Activated naive CD8-positive, alpha-beta T cell treated with anti-CD3 and anti-CD28 coated beads for 36 hours (primary cell): ENCODE results near the gene COL1A1. TPM values are rescaled to one million over a fixed set of nuclear protein-coding genes. Genes with fewer than 3 reads are reported as not detected.

Experiments used
- DNase-seq: peaks from one replicate; pipeline ENCODE4 v3.0.0; 2021
- H3K27ac Mint-ChIP-seq: one replicate; pipeline ENCODE4 v1.8.0; 2022; ENCODE audit warnings: mild to moderate bottlenecking, moderate library complexity, mixed read lengths
- H3K27me3 Mint-ChIP-seq: one replicate; pipeline ENCODE4 v1.8.0; 2022; ENCODE audit warnings: mild to moderate bottlenecking, mixed read lengths
- H3K36me3 Mint-ChIP-seq: one replicate; pipeline ENCODE4 v1.8.0; 2021; ENCODE audit warnings: mild to moderate bottlenecking, mixed read lengths
- H3K4me1 Mint-ChIP-seq: one replicate; pipeline ENCODE4 v1.8.0; 2021; ENCODE audit warnings: mixed read lengths
- H3K4me3 Mint-ChIP-seq: one replicate; pipeline ENCODE4 v1.8.0; 2022; ENCODE audit warnings: mild to moderate bottlenecking, moderate library complexity, mixed read lengths
- H3K9me3 Mint-ChIP-seq: one replicate; pipeline ENCODE4 v1.8.0; 2022; ENCODE audit warnings: mixed read lengths
- total RNA-seq, 2 experiments: library from RNA; stranded (reverse); gene quantifications; one replicate each; pipeline ENCODE4 v1.2.3, GENCODE V29; 2021

The COL1A1 gene
- total RNA-seq, 2 experiments from 2014 or later = 0.72 to 0.78 TPM

DNA sequence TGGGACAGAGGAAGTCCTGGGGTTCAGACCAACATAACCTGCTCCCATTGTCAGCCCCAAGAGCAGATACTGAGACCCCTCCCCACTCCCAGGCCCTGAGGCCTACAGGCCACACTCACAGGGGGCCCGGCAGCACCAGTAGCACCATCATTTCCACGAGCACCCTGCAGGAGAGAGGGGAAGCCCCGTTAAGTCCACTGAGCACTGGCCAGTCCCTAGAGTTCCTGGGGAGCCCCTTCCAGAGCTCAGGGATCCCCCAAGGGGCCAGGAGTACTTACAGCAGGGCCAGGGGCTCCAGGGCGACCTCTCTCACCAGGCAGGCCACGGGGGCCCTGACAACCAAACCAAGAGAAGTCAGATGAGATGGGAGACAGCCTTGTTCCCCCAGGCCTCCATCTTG, 5.4 kb downstream of the COL1A1 start:
- DNase-seq = no peak
- Mint-ChIP-seq H3K36me3 (no peaks in the 10 kb centered on the region), H3K4me1 (peaks cover 20% of the 10 kb centered on the region), H3K4me3 (no peak overlapping the region), H3K27me3 (peaks cover 17% of the 10 kb centered on the region), H3K9me3 (no peaks in the 10 kb centered on the region), H3K27ac (no peak overlapping the region)

DNA sequence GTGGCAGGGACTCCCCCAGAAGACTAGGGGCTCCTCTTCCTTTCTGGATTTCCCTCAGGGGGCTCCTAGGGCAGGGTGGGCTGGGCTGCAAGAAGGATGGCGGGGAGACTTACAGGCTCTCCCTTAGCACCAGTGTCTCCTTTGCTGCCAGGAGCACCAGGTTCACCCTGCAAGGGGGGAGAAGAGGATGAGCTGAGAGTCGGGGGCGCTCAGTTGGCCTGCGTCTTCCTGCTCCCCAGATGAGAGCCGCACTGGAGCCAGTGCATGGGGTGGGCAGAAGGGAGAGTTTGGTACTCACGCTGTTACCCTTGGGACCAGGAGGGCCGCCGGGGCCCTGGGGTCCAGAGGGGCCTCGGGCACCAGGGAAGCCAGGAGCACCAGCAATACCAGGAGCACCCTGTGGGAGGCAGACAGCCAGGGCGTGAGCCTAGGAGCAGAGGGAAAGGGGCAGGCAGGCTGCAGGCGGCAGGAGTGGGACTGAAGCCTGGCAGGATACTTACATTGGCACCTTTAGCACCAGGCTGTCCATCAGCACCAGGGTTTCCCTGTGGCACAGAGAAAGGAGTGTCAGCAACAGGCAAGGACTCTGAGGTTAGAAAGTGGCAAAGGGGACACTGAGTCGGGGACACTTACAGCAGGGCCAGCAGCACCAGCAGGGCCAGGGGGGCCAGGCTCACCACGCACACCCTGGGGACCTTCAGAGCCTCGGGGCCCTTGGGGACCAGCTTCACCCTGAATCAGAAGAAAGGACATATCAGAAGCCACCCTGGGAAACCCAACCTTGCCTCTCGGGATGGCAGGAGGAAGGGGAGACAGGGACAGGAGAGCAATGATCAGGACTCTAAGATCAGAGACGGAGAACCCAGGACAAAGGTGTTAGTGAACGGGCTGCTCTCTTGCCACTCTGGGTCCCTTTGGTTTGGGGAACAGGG, 6.2 kb downstream of the COL1A1 start:
- no peaks in the 10 kb centered on the region for H3K36me3 Mint-ChIP-seq
- no peak for DNase-seq
- H3K27me3 Mint-ChIP-seq = peaks cover 12% of the 10 kb centered on the region
- H3K9me3 Mint-ChIP-seq = no peaks in the 10 kb centered on the region
- peaks cover 13% of the 10 kb centered on the region for H3K4me1 Mint-ChIP-seq
- no peak overlapping the region for H3K4me3 Mint-ChIP-seq
- no peak overlapping the region for H3K27ac Mint-ChIP-seq

DNA sequence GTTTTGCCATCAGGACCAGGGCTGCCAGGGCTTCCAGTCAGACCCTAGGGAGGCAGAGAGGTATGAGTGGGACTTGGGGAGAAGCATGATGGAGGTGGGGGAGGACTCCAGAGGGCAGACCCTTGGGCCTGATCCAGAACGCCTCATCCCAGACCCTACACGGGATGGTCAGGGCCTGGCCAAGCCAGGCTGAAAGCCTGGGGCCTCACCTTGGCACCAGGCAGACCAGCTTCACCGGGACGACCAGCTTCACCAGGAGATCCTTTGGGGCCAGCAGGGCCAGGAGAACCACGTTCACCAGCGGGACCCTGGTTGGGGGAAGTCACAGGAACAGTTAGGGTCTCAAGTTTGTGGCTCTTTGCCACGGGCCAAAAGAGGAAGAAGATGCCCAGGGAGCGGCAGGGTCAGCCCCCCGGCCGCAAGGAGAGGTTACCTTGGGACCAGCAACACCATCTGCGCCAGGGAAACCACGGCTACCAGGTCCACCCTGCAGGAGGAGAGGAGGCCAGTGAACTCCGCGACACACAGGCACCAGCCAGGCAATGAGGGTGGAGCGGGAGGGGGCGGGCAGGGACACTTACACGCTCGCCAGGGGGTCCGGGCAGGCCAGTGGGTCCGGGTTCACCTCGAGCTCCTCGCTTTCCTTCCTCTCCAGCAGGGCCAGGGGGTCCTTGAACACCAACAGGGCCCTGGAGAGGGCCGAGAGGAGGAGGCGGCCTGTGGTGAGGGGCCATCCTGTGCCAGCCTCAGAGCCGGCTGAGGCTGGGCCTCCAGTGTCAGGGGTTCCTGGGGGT, 7.1 kb downstream of the COL1A1 start:
- Mint-ChIP-seq H3K4me1 (peaks cover 10% of the 10 kb centered on the region), H3K4me3 (no peak overlapping the region), H3K27ac (no peak overlapping the region), H3K9me3 (no peaks in the 10 kb centered on the region), H3K36me3 (no peaks in the 10 kb centered on the region), H3K27me3 (peaks cover 12% of the 10 kb centered on the region)
- DNase-seq = no peak

DNA sequence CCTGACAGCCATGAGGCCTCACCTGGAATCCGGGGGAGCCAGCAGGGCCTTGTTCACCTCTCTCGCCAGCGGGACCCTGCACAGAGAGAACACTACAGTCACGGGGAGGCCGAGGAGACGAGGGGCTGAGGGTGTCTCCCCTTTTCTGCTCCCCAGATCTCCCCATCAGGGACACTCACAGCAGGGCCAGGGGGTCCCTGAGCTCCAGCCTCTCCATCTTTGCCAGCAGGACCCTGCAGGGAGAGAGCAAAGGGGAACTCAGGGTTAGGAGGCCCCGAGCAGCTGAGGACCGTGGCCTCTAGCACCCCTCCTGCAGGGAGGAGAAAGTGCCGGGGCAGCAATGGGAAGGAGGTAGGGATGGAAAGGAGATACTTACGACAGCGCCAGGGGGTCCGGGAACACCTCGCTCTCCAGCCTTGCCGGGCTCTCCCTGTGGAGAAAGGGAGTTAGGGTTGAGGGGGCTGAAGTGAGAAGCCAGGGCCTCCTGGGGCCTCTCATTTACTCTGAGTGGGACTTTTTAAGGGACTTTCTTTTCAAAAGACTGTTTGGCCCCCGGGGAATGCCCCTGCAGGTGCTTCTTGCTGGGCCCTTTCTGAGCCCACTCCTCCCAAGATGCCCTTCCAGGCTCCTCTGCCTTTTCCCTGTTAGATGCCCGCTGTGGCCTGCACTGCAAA, 8.7 kb downstream of the COL1A1 start:
- DNase-seq = no peak
- H3K27me3 Mint-ChIP-seq = no peaks in the 10 kb centered on the region
- no peaks in the 10 kb centered on the region for H3K36me3 Mint-ChIP-seq
- H3K4me1 Mint-ChIP-seq = peaks cover 4% of the 10 kb centered on the region
- H3K4me3 Mint-ChIP-seq = no peak overlapping the region
- no peaks in the 10 kb centered on the region for H3K9me3 Mint-ChIP-seq
- no peak overlapping the region for H3K27ac Mint-ChIP-seq

DNA sequence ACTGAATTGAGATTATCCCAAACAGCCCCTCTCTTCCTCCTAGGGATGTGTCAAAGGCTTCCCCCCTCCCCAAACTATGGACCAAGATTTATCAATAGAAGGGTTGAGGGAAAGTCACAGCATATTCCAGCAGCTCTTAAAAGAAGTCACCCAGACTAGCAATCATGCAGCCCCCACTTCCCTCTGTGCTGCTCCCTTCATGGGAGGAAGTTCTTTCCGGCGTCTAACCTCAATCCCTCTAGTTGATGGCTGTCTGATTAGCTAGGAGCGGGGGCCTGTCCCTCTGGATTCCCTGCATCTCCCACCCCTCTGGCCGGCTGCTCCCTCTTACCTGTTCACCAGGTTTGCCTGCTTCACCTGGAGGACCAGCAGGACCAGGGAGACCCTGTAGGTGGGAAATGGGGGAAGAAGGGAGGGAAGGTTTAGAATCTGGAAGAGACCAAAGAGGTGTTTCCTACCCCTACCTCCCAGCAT, 9.2 kb downstream of the COL1A1 start:
- no peak overlapping the region for H3K27ac Mint-ChIP-seq
- H3K36me3 Mint-ChIP-seq = no peaks in the 10 kb centered on the region
- no peak overlapping the region for H3K4me3 Mint-ChIP-seq
- H3K9me3 Mint-ChIP-seq = no peaks in the 10 kb centered on the region
- no peaks in the 10 kb centered on the region for H3K27me3 Mint-ChIP-seq
- DNase-seq = no peak
- peaks cover 4% of the 10 kb centered on the region for H3K4me1 Mint-ChIP-seq

DNA sequence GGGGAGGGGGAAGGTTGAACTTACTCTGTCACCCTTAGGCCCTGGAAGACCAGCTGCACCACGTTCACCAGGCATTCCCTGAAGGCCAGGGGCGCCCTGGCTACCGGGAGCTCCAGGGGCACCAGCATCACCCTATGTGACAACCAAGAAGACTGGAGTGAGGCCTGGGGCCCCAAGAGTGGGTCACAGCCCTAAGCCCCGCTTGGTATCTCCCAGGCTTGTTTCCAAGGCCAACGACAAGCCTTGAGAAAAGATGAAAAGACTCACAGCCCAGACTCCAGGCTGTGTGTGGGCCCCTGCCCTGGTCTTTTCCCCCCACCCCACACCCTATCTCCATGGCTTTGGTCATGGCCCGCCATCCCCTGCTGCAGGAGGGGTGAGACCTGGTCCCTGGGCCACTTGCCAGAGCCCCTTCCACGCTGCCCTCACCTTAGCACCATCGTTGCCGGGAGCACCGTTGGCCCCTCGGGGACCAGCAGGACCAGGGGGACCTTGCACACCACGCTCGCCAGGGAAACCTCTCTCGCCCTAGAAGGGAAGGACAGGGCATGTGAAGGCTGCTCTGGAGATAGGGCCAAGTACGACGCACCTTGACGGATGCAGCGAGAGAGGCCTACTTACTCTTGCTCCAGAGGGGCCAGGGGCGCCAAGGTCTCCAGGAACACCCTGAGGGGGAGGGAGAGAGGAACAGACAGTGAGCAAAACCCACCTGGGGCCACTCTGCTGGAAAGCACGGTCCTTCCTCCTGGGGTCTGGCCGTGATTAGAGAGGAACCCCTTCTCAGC, 9.9 kb downstream of the COL1A1 start:
- DNase-seq = no peak
- no peaks in the 10 kb centered on the region for H3K9me3 Mint-ChIP-seq
- H3K27me3 Mint-ChIP-seq = no peaks in the 10 kb centered on the region
- peaks cover 4% of the 10 kb centered on the region for H3K4me1 Mint-ChIP-seq
- no peak overlapping the region for H3K4me3 Mint-ChIP-seq
- no peak overlapping the region for H3K27ac Mint-ChIP-seq
- H3K36me3 Mint-ChIP-seq = no peaks in the 10 kb centered on the region

DNA sequence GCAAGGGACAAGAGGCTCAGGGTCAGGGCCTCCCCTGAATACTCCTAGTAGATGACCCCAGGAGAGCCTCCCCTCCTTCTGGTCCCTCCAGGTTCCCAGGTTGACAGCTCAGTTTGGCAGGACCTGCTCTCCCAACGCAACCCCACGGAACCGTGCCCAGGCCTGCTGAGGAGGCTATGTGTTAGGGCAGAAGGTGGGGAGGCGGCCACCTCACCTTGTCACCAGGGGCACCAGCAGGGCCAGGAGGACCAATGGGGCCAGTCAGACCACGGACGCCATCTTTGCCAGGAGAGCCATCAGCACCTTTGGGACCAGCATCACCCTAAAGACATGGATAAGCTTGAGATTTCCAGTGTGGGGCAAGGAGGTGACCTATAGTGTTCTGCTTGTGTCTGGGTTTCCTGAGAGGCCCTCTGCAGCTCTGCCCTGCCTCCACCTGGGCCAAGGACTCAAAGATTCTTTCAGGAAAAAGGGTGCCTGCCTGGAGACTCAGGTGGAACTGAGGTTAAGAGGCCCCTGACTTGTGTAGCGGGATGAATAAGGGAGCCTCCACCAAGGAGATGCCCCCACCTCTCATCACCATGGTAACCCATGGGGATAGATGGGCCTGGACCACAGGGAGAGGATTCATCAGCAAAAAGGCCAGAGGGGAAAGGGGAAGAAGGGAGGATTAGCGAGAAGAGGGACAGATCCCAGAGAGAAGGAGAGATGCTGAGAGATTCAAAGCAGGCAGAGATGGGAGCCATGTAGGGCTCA, 10.7 kb downstream of the COL1A1 start:
- H3K9me3 Mint-ChIP-seq = no peaks in the 10 kb centered on the region
- H3K36me3 Mint-ChIP-seq = no peaks in the 10 kb centered on the region
- H3K4me3 Mint-ChIP-seq = no peak overlapping the region
- no peak overlapping the region for H3K27ac Mint-ChIP-seq
- peaks cover 4% of the 10 kb centered on the region for H3K4me1 Mint-ChIP-seq
- no peak for DNase-seq
- no peaks in the 10 kb centered on the region for H3K27me3 Mint-ChIP-seq

DNA sequence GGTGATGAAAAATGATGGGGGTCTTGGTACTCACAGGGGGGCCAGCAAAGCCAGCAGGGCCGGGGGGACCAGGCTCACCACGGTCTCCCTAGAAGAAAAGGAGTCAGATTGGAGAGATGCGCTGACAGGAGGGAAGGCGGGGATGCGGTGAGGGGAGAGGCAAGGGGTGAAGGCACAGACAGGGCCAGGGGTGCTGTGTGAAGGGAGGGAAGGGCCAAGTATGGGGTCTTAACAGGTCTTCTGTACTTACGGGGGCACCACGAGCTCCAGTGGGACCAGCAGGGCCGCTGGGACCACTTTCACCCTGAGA, 11.2 kb downstream of the COL1A1 start:
- Mint-ChIP-seq H3K9me3 (no peaks in the 10 kb centered on the region), H3K27ac (no peak overlapping the region), H3K4me3 (no peak overlapping the region), H3K36me3 (no peaks in the 10 kb centered on the region), H3K27me3 (no peaks in the 10 kb centered on the region), H3K4me1 (peaks cover 4% of the 10 kb centered on the region)
- no peak for DNase-seq

DNA sequence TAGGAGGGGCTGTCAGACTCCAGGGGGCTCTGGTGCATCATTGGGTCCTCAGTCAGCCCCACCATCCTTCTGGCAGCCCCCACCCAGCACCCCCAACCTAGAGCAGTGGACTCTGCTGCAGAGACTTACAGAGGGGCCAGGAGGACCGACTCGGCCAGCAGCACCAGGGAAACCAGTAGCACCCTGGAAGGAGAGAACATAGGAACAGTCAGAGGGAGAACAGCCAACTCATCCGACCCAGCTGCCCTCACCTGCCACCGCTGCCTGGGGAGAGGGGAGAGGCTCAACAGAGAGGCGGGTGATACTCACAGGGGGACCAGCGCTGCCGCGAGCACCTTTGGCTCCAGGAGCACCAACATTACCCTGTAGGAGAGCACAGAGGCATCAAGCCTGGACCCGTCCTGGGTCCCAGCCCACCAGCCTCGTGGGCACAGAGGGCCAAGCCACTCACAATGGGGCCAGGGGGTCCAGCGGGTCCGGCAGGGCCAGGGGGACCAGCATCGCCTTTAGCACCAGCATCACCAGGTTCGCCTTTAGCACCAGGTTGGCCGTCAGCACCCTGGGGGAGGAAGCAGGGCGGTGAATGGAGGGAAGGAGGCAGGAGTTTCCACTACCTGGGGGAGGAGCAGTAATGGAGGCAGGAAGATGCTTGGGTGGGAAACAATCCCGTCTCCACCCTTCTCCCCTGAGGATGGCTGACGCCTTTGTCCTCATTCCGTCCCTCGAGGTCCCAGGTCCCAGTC, 11.7 kb downstream of the COL1A1 start:
- Mint-ChIP-seq H3K36me3 (no peaks in the 10 kb centered on the region), H3K4me1 (peaks cover 4% of the 10 kb centered on the region), H3K27me3 (no peaks in the 10 kb centered on the region), H3K27ac (no peak overlapping the region), H3K9me3 (no peaks in the 10 kb centered on the region), H3K4me3 (no peak overlapping the region)
- no peak for DNase-seq

DNA sequence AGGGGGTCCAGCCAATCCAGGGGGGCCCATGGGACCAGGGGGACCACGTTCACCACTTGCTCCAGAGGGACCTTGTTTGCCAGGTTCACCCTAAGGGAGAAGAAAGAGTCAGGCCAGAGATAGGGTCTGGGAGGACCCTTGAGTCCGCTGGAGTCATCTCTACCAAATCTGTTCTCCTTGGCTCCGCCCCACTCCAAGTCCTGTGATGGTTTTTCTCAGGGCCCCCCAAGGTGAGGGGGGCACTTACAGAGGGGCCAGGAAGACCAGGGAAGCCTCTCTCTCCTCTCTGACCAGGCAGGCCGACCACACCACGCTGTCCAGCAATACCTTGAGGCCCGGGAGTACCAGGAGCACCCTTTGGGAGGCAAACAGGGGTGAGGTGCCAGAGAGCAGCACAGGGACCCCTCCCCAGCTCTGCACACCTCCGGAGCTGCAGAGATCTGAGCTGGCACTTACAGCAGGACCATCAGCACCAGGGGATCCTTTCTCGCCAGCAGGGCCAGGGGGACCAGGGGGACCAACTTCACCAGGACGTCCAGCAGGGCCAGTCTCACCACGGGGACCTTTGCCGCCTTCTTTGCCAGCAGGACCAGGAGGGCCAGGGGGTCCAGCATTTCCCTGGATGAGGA, 12.4 kb downstream of the COL1A1 start:
- Mint-ChIP-seq H3K4me1 (peaks cover 6% of the 10 kb centered on the region), H3K36me3 (no peaks in the 10 kb centered on the region), H3K4me3 (no peak overlapping the region), H3K9me3 (no peaks in the 10 kb centered on the region), H3K27me3 (no peaks in the 10 kb centered on the region), H3K27ac (no peak overlapping the region)
- DNase-seq = no peak

DNA sequence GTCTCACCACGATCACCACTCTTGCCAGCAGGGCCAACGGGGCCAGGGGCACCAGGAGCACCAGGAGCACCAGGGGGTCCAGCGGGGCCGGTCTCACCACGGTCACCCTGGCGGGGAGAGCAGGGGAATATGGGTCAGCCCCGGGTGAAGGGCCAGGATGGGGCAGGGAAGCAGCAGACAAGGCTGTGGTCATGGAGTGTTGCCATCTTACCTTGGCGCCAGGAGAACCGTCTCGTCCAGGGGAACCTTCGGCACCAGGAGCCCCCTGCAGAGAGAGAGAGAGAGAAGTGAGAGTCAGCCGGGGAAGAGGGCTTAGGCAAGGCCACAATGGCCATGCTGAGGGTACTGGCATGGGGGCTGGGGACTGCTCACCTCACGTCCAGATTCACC, 12.9 kb downstream of the COL1A1 start:
- no peak for DNase-seq
- Mint-ChIP-seq H3K4me1 (peaks cover 11% of the 10 kb centered on the region), H3K4me3 (no peak overlapping the region), H3K27me3 (no peaks in the 10 kb centered on the region), H3K36me3 (no peaks in the 10 kb centered on the region), H3K27ac (no peak overlapping the region), H3K9me3 (no peaks in the 10 kb centered on the region)

DNA sequence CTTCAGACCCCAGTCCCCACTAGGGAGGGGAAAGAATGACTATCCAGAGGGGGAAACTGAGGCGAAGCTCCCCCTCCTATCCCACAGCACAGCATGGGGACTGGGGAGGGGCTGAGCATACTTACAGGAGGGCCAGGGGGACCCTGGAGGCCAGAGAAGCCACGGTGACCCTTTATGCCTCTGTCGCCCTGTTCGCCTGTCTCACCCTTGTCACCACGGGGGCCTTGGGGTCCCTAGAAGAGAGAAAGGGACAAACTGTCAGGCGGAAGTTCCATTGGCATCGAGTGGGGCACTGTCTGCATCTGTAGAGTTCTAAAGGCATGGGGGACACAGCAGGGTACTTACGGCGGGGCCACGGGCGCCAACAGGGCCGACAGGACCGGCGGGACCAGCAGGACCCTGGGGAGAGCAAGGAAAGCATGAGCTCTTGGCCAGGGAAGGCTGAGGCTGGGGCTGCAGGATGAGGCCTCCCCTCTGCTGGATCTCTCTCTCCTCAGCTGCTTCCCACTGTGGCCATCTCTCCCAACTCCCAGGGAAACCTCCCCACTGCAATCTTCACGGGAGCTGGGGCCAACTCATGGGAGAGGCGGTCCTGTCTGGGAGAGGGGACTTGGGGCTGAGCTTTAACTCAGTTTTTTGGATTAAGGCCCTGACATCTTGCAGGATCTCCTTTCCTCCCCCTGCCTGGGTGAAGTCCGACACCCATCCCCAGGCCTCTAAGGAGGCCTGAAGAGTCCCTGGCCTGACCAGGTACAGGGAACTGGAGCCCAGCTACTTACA, 13.5 kb downstream of the COL1A1 start:
- no peak for DNase-seq
- Mint-ChIP-seq H3K4me1 (peaks cover 12% of the 10 kb centered on the region), H3K36me3 (no peaks in the 10 kb centered on the region), H3K27ac (no peak overlapping the region), H3K9me3 (no peaks in the 10 kb centered on the region), H3K4me3 (no peak overlapping the region), H3K27me3 (no peaks in the 10 kb centered on the region)

DNA sequence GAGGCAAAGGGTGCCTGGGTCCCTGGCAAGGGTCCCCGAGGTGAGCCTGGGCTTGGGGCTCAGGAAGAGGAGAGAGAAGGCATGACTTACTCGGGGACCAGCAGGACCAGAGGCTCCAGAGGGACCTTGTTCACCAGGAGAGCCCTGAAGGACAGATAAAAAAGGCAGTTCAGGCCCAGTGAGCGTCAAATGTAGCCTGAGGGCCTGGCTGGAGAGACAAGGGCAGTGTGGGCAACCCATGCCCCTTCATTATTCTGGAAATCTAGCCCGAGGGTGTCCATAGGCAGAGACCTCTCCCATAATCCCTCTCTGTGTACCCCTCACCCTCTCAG, 14.1 kb downstream of the COL1A1 start:
- H3K9me3 Mint-ChIP-seq = no peaks in the 10 kb centered on the region
- H3K4me1 Mint-ChIP-seq = peaks cover 12% of the 10 kb centered on the region
- no peak overlapping the region for H3K27ac Mint-ChIP-seq
- no peak overlapping the region for H3K4me3 Mint-ChIP-seq
- DNase-seq = no peak
- no peaks in the 10 kb centered on the region for H3K36me3 Mint-ChIP-seq
- H3K27me3 Mint-ChIP-seq = no peaks in the 10 kb centered on the region
